VCaP (cell line): Measurements from ENCODE around the gene SLC6A19.

Experiments
- H3K27ac ChIP-seq: fragments of 450-650 bp; 2 replicates; pipeline ENCODE4 v1.5.1; 2017
- CTCF ChIP-seq: fragments of 450-650 bp; conservative IDR thresholded peaks from 2 replicates; pipeline ENCODE4 v1.5.1; 2017; ENCODE audit warnings: mild to moderate bottlenecking, moderate library complexity

Gene SLC6A19

DNA sequence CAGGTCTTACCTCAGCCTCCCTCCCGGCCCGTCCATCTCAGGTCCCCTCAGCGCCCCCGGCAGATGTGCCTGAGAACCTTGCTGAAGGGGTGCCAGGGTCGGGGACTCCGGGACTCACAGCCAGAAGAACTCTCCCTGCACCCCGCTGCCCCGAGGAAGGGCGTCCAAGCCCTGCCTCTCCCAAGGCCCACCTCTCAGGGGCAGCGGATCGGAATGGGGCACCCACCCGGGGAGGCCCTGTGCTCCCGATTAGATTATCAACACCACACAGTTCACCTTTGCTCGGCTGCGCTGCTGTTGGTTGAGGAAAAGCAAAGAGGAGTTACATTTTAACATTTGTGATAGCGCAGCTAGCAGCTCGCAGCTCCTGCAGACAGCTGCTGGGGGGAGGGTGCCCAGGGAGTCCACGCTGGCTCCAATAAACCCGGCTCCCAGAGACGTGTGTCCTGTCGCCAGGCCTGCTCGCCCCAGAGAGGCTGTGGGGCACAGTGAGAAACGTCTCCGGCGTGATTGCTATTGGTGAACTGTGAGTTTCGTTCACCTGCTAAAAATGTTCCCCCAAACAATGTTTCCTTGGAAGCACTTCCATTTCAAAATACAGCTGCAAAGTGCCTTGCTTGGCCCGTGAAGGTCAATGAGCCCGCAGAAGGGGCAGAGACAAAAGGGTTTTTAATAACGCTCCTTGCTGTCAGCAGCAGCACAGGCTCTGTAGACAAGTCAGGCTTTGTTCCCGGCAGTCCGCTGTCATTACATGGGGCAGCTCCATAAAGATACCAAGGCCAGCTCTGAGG, 18.6 kb upstream of the SLC6A19 start:
- no peak for TF ChIP-seq CTCF
- no peak overlapping the region for H3K27ac ChIP-seq

- no peak for TF ChIP-seq CTCF
- H3K27ac ChIP-seq = no peak overlapping the region
Observed at GRCh38 chr5:1183424-1184162, 17.8 kb upstream of the SLC6A19 start.

DNA sequence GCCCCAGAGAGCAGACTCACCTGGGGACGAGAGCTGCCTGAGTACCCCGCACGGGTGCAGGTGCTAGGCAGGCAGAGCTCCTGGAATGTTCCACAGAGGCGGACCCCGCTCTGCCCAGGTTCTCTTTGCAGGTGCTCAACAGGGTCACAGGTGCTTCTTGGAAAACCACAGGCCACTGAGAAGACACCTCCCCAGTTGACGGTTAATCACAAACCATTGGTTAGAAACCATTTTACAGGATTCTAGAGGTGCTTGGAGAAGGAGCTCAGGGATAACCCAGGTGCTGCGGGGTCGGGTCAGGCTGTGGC, 17.3 kb upstream of the SLC6A19 start:
- H3K27ac ChIP-seq = peak overlapping the region; percentile 74
- TF ChIP-seq CTCF = no peak

- TF ChIP-seq CTCF = no peak
- peak overlapping the region; percentile 74 for H3K27ac ChIP-seq
Observed at GRCh38 chr5:1184481-1184880, 16.9 kb upstream of the SLC6A19 start.

DNA sequence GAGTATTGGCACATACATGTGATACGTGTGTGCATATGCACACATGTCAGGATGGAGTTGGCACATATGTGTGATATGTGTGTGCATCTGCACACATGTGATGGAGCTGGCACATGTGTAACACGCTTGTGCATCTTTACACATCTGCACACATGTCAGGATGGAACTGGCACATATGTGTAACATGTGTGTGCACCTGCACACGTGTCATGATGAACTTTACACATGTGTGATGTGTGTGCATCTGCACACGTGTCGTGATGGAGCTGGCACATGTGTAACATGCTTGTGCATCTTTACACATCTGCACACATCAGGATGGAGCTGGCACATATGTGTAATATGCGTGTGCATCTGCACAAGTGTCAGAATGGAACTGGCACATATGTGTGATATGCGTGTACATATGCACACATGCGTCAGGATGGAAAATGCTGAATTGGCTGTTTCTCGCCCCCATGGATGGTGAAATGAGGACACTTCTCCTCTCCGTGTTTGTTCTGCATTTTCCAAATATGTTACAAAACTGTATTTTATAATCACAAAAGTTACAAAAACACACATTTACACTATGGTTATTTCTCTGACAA, 16.3 kb upstream of the SLC6A19 start:
- peak overlapping the region; percentile 74 for H3K27ac ChIP-seq
- no peak for TF ChIP-seq CTCF

DNA sequence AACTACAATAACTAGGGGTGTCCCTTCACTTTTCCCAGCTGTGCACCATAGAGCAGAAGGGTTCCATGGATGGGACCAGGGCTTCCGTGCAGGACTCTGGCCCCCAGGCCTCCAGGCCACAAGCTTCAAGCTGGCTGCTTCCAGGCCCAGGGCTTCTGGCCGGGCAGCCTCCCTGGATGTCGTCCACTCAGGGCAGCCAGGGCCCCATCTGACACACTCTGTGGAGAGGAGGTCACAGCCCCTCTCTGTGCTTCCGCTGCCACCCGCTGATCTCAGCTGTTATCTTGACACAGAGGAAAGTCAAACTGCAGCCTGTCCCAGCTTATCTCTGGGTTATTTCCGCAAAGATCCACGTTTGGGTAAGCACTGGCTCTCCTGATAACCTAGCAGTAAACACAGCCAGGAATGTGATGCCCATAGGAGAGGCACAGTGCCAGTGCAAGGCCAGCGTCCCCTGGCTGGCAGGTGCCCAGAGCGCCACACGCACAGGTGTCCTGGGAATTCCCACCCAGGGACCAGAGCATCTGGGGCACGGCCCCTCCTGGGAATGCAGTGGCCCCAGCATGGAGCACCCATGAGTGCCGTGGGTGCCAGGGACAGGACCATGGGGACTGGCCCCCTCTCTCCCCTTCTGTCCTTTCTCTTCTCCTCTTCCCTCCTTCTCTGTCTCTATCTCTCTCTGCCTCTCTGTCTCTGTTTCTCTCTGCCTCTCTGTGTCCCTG, 15.6 kb upstream of the SLC6A19 start:
- peak overlapping the region; percentile 74 for H3K27ac ChIP-seq

More for the DNA sequence above, 15.6 kb upstream of the SLC6A19 start:
- peak; percentile 55 for TF ChIP-seq CTCF
